ENCODE measurements around the gene CEP131. TPM values are rescaled to one million over a fixed set of nuclear protein-coding genes. Genes with fewer than 3 reads are reported as not detected.

The CEP131 gene
- total RNA-seq, 1 donor from 2014 or later, result 15.9 TPM

DNA sequence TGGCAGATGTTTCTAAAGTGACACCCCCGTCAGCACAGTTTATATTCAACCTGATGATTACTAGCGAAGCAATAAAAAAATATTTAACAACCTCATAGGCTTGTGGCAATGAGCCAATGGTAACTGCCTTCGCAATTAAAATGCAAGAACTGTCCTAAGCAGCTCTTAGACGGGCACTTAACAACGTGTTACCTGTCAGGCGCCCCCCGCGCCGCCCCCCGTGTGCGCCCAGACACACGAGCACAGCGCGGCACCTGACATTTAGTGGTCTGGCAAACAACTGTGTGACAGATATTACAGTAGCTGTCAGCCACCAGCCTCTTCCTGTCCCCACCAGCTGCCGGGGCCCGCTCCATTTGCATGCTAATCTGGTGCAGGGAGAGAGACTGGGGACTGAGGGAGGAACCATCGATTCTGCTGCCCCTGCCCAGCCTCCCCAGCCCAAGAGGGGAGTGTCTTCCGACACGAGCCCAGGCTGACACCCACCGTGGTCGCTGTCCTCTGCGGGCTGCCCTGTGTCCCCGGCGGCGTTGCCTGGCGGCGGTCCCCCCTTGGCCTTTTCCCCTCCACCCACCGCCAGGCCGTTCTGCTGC, 29.0 kb upstream of the CEP131 start:
- Mint-ChIP-seq H3K27ac (no peak overlapping the region), H3K36me3 (ENCODE audit: low read depth) (peaks cover 48% of the 10 kb centered on the region), H3K4me1 (peaks cover 11% of the 10 kb centered on the region), H3K27me3 (no peaks in the 10 kb centered on the region), H3K4me3 (no peak overlapping the region), H3K9me3 (no peaks in the 10 kb centered on the region)
- ChIA-PET CTCF (no interaction called here), POLR2A (interaction anchor here (1.5 kb wide), 1 partner anchor 13 kb away, joined by 6 read pairs; the partner anchor contains the start of genes NDUFAF8 and TEPSIN)
- no peak for DNase-seq
- no peak for ATAC-seq (ENCODE audit: low read depth)
- TF ChIP-seq, protein P1, sequence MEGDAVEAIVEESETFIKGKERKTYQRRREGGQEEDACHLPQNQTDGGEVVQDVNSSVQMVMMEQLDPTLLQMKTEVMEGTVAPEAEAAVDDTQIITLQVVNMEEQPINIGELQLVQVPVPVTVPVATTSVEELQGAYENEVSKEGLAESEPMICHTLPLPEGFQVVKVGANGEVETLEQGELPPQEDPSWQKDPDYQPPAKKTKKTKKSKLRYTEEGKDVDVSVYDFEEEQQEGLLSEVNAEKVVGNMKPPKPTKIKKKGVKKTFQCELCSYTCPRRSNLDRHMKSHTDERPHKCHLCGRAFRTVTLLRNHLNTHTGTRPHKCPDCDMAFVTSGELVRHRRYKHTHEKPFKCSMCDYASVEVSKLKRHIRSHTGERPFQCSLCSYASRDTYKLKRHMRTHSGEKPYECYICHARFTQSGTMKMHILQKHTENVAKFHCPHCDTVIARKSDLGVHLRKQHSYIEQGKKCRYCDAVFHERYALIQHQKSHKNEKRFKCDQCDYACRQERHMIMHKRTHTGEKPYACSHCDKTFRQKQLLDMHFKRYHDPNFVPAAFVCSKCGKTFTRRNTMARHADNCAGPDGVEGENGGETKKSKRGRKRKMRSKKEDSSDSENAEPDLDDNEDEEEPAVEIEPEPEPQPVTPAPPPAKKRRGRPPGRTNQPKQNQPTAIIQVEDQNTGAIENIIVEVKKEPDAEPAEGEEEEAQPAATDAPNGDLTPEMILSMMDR (IDR thresholded peaks at IDR 0.05), result no peak
- intact Hi-C loops (cut with micrococcal nuclease), result loop anchor here (2.0 to 5.0 kb wide), 3 partner anchors 43 to 300 kb away; partner anchors contain the start of genes FAAP100 and SLC38A10

DNA sequence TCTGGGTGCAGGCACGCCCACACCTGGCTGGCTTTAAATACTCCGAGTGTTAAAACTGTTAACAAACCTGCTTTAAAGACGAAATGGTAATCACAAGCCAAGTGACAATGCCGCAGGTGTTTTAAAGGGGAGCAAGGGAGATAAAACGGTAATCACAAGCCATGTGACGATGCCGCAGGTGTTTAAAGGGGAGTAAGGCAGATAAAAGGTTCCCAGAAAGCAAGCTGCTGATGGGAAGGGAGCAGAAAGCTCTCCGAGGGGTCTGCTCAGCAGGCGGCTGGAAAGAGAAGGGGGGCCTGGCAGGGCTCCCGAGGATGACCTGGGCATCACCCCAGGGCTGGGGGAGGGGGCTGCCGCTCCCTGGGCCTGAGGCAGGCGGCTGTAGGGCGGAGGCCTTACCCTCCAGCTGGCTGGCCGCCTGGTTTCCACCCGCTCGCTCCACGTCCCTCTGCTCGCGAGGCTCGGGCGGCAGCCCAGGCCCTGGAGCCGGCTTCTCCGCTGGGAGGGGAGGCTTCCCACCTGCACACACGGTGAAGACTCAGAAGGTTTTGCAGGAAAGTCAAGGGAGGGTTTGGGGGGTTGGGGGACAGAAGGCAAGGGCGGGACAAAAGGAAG, 28.4 kb upstream of the CEP131 start:
- ChIA-PET POLR2A (interaction anchor here (1.5 kb wide), 1 partner anchor 12 kb away, joined by 6 read pairs; the partner anchor contains the start of genes NDUFAF8 and TEPSIN), CTCF (no interaction called here)
- intact Hi-C loops (cut with micrococcal nuclease), result loop anchor here (5.0 kb wide), 2 partner anchors 136 to 301 kb away; partner anchors contain the start of gene FAAP100
- Mint-ChIP-seq H3K9me3 (no peaks in the 10 kb centered on the region), H3K36me3 (ENCODE audit: low read depth) (peaks cover 49% of the 10 kb centered on the region), H3K27me3 (no peaks in the 10 kb centered on the region), H3K4me3 (no peak overlapping the region), H3K4me1 (peaks cover 11% of the 10 kb centered on the region), H3K27ac (no peak overlapping the region)
- TF ChIP-seq, protein P1 (IDR thresholded peaks at IDR 0.05), result no peak
- DNase-seq, result no peak
- no peak for ATAC-seq (ENCODE audit: low read depth)

DNA sequence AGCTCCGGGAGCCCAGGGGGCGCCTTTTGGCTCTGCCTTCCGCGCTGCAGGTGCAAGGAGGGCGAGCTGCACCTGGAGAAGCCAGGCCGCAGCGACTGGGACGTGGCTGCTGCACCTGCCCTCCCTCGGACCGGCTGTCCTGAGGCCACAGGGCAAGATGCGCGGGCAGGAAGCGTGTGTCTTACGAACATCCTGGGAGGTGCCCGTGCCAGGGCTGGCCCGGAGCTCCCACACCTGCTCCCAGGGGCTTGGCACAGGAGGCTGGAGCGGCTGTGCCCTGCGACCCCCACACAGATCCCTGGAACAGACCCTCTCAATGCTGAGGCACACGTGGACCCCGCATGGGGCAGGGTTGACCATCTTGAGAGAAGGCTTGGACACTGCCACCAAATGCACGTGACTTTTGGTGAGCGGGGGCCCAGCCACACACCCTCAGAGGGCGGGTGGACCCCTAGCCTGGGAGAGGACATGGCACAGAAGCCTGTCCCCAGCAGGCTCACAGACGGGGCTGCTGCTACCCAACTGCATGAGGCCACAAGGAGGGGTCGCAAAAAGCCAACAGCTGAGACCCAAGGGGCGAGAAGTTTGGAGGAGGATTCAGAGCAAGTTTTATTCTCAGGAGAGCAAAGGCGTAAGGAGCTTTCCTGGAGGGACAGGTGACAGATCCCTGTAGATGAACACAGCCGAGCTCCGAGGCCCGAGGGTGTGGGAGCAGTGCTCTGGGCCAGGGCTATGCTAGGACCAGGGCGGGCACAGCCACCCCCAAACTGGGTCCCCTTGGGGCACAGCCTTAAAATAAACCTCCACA, 27.7 kb upstream of the CEP131 start:
- H3K4me1 Mint-ChIP-seq, result peaks cover 11% of the 10 kb centered on the region
- H3K9me3 Mint-ChIP-seq, result no peaks in the 10 kb centered on the region
- CTCF ChIA-PET, result no interaction called here
- ATAC-seq (ENCODE audit: low read depth) (no peak), DNase-seq (no peak)
- H3K36me3 Mint-ChIP-seq (ENCODE audit: low read depth), result peaks cover 46% of the 10 kb centered on the region
- H3K27ac Mint-ChIP-seq, result no peak overlapping the region
- POLR2A ChIA-PET, result interaction anchor here (1.5 kb wide), 1 partner anchor 12 kb away, joined by 6 read pairs; the partner anchor contains the start of genes NDUFAF8 and TEPSIN
- TF ChIP-seq, protein P1 (IDR thresholded peaks at IDR 0.05), result no peak
- H3K4me3 Mint-ChIP-seq, result no peak overlapping the region
- no peaks in the 10 kb centered on the region for H3K27me3 Mint-ChIP-seq
- intact Hi-C loops (cut with micrococcal nuclease), result loop anchor here (5.0 kb wide), 2 partner anchors 137 to 302 kb away; partner anchors contain the start of gene FAAP100

DNA sequence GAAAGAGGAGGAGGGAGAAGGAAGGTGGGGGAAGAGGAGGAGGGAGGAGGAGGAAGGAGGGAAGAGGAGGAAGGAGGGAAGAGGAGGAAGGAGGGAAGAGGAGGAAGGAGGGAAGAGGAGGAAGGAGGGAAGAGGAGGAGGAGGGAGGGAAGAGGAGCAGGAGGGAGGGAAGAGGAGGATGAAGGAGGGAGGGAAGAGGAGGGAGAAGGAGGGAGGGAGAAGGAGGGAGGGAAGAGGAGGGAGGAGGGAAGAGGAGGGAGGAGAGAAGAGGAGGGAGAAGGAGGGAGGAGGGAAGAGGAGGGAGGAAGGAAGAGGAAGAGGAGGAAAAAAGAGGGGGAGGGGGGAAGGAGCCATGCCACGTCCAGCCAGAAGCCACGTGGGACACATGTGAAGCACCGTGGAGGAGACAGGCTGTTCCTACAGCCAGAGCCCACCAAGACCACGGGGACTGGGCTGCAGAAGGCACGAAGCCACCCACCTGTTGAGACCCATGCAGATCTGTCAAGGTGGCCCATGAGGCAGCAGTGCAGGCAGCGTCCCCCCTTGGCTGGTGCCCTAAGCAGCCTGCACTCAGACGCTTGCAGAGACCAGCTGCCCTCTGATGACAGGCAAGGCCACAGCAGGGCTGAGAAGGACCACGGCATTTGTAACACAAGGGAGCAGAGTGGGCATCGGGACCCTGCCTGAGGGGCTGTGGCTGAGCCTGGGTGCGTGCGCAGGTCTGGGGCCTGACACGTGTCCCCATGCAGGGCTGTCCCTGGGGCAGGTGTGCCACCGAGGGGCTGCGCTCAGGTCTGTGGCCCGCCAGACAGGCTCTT, 26.7 kb upstream of the CEP131 start:
- CTCF ChIA-PET, result no interaction called here

More for the DNA sequence above, 26.7 kb upstream of the CEP131 start:
- Mint-ChIP-seq H3K36me3 (ENCODE audit: low read depth) (peaks cover 46% of the 10 kb centered on the region), H3K9me3 (no peaks in the 10 kb centered on the region), H3K4me3 (no peak overlapping the region), H3K27ac (no peak overlapping the region), H3K27me3 (no peaks in the 10 kb centered on the region), H3K4me1 (peaks cover 19% of the 10 kb centered on the region)
- DNase-seq (no peak), ATAC-seq (ENCODE audit: low read depth) (no peak)
- intact Hi-C loops (cut with micrococcal nuclease), result loop anchor here (5.0 kb wide), 2 partner anchors 138 to 303 kb away; partner anchors contain the start of gene FAAP100
- POLR2A ChIA-PET, result no interaction called here
- TF ChIP-seq, protein P1 (IDR thresholded peaks at IDR 0.05), result no peak

All from activated B cell treated with CpG ODN at 0.5 μM for 24 hours (primary cell).